ENCODE data around the gene INO80D. TPM values are rescaled to one million over a fixed set of nuclear protein-coding genes. Genes with fewer than 3 reads are reported as not detected.
"Not testable (repeated sequence)": the region's sequence is repeated elsewhere in the genome, so short reads cannot be mapped to it uniquely, and the experiment has no call there.

The INO80D gene
- total RNA-seq, 2 experiments from 2014 or later, result 45.3 to 48.9 TPM

DNA sequence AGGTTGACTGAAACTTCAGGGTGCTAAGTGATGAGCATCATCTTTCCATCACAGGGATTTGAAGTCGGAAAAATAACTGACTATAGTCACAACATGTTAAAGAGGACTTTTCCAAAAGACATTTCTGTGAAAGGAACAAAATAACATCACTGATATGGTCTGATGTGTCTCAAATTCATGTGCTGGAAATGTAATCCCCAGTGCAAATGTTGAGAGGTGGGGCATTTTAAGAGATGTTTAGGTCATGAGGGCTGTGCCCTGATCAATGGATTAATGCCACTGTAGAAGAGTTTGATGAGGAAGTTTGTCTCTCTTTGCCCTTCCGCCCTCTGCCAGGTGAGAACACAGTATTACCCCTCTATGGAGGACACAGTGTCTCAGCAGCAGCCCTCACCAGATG is 95.9 kb downstream of the INO80D start:
- Mint-ChIP-seq H3K27ac (no peak overlapping the region), H3K4me3 (no peak overlapping the region), H3K36me3 (ENCODE audit: low read depth) (peaks cover 29% of the 10 kb centered on the region), H3K27me3 (no peaks in the 10 kb centered on the region), H3K4me1 (ENCODE audit: low read depth) (no peaks in the 10 kb centered on the region), H3K9me3 (no peaks in the 10 kb centered on the region)
- H3K4me1 ChIP-seq (ENCODE audit: insufficient read depth, low read length), result no peaks in the 10 kb centered on the region
- ChIA-PET POLR2A (no interaction called here), CTCF (no interaction called here)
- no peak for DNase-seq
- no peak for ATAC-seq (ENCODE audit: poor library complexity)
- H3K27ac ChIP-seq (ENCODE audit: low read depth in 1 of 2, low read length in 2 of 2), result no peak overlapping the region
- H3K36me3 ChIP-seq (ENCODE audit: insufficient read depth, low read length), result peaks cover 10% of the 10 kb centered on the region
- TF ChIP-seq, protein P1, sequence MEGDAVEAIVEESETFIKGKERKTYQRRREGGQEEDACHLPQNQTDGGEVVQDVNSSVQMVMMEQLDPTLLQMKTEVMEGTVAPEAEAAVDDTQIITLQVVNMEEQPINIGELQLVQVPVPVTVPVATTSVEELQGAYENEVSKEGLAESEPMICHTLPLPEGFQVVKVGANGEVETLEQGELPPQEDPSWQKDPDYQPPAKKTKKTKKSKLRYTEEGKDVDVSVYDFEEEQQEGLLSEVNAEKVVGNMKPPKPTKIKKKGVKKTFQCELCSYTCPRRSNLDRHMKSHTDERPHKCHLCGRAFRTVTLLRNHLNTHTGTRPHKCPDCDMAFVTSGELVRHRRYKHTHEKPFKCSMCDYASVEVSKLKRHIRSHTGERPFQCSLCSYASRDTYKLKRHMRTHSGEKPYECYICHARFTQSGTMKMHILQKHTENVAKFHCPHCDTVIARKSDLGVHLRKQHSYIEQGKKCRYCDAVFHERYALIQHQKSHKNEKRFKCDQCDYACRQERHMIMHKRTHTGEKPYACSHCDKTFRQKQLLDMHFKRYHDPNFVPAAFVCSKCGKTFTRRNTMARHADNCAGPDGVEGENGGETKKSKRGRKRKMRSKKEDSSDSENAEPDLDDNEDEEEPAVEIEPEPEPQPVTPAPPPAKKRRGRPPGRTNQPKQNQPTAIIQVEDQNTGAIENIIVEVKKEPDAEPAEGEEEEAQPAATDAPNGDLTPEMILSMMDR (IDR thresholded peaks at IDR 0.05), result no peak
- H3K27me3 ChIP-seq (ENCODE audit: control insufficient read depth in 1 of 2, insufficient read depth in 2 of 2, low read length in 2 of 2), result no peaks in the 10 kb centered on the region
- no peak overlapping the region for H3K4me3 ChIP-seq (ENCODE audit: low read length)
- no peaks in the 10 kb centered on the region for H3K9me3 ChIP-seq (ENCODE audit: control insufficient read depth in 1 of 2, insufficient read depth in 1 of 2, low read length in 2 of 2)
- intact Hi-C loops (cut with DNase I, micrococcal nuclease), result no loop called here

DNA sequence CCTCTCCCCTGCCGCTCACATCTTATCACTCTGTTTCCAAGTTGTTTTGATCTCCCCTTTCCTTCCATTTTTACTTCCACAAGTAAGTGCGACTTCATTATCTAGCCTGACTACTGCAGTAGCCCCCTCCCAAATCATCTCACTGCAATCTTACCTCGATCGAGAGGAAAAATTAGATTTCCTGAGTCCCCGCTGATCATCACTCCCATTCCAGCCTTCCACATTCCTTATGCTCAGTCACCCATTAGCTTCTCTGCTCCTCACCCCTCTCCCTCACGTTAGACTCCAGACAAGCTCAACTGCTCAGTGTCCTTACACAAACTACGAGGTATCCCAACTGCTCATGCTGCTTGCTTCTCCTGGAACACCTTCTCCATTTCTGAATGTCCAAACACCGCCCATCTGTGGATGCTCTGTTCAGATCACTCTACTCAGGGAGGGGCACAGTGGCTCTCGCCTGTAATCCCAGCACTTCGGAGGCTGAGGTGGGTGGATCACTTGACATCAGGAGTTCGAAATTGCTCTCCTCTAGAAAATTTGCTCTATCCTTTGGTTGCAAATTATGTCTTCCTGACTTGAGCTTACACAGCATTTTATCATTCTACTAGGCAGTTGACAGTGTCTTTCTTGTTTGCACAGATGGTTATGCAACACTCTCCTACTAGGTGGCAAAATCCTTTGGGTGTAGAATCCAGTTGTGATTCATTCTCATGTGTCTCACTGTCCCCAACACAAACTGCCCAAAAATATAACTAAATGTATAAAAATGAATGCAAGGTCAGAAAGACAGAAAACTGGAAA is 96.5 kb downstream of the INO80D start:
- Mint-ChIP-seq H3K9me3 (no peaks in the 10 kb centered on the region), H3K27ac (no peak overlapping the region), H3K4me1 (ENCODE audit: low read depth) (no peaks in the 10 kb centered on the region), H3K36me3 (ENCODE audit: low read depth) (peaks cover 23% of the 10 kb centered on the region), H3K27me3 (no peaks in the 10 kb centered on the region), H3K4me3 (no peak overlapping the region)
- TF ChIP-seq, protein P1 (IDR thresholded peaks at IDR 0.05), result no peak
- no peaks in the 10 kb centered on the region for H3K4me1 ChIP-seq (ENCODE audit: insufficient read depth, low read length)
- no peak overlapping the region for H3K4me3 ChIP-seq (ENCODE audit: low read length)
- ATAC-seq (ENCODE audit: poor library complexity) (no peak), DNase-seq (no peak)
- H3K27me3 ChIP-seq (ENCODE audit: control insufficient read depth in 1 of 2, insufficient read depth in 2 of 2, low read length in 2 of 2), result no peaks in the 10 kb centered on the region
- H3K36me3 ChIP-seq (ENCODE audit: insufficient read depth, low read length), result peaks cover 9% of the 10 kb centered on the region
- POLR2A ChIA-PET, result no interaction called here
- no peak overlapping the region for H3K27ac ChIP-seq (ENCODE audit: low read depth in 1 of 2, low read length in 2 of 2)
- intact Hi-C loops (cut with DNase I, micrococcal nuclease), result no loop called here
- CTCF ChIA-PET, result interaction anchor here (0.9 kb wide), 1 partner anchor 107 kb away, joined by 4 read pairs; no protein-coding TSS in a partner anchor
- H3K9me3 ChIP-seq (ENCODE audit: control insufficient read depth in 1 of 2, insufficient read depth in 1 of 2, low read length in 2 of 2), result no peaks in the 10 kb centered on the region

DNA sequence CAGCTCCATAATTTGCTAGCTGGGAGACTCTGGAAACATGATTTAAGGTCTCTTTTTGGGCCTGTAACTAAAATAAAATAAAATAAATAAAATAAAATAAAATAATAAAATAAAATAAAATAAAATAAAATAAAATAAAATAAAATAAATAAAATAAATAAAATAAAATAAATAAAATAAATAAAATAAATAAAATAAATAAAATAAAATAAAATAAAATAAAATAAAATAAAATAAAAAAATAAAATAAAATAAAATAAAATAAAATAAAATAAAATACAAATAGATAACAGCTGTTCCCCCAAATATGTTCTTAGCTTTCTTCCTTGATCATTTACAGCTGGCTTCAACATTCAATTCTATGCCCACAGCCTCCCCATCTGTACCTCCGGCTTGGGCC is 97.3 kb downstream of the INO80D start:
- H3K36me3 ChIP-seq (ENCODE audit: insufficient read depth, low read length); H3K4me1 ChIP-seq (ENCODE audit: insufficient read depth, low read length); H3K27me3 Mint-ChIP-seq; ATAC-seq (ENCODE audit: poor library complexity); H3K27me3 ChIP-seq (ENCODE audit: control insufficient read depth in 1 of 2, insufficient read depth in 2 of 2, low read length in 2 of 2); H3K4me3 ChIP-seq (ENCODE audit: low read length); H3K9me3 Mint-ChIP-seq; POLR2A ChIA-PET; intact Hi-C loops (cut with DNase I, micrococcal nuclease); H3K27ac ChIP-seq (ENCODE audit: low read depth in 1 of 2, low read length in 2 of 2); H3K9me3 ChIP-seq (ENCODE audit: control insufficient read depth in 1 of 2, insufficient read depth in 1 of 2, low read length in 2 of 2); DNase-seq; H3K4me1 Mint-ChIP-seq (ENCODE audit: low read depth); H3K27ac Mint-ChIP-seq; H3K4me3 Mint-ChIP-seq: not testable (repeated sequence)
- peaks cover 15% of the 10 kb centered on the region for H3K36me3 Mint-ChIP-seq (ENCODE audit: low read depth)
- CTCF ChIA-PET, result interaction anchor here (0.9 kb wide), 1 partner anchor 108 kb away, joined by 4 read pairs; no protein-coding TSS in a partner anchor

DNA sequence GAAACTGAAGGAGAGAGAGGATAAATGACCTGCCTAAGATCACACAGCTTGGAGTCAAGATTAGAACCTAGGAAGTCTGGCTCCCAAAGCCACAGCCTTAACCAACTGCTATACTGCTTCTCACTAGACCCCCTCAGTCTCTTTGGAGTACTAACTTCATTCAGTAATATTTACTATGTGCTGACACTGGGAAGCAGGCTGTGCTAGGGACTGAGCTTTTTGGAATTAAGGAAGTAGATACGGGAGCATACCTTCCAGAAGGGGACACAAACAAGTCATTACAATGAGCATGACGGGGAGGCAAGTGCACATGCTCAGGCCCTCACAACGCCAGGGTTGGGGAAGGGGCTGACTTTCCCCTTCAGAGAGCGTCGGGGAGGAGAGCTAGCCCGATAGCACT is 97.7 kb downstream of the INO80D start:
- no peaks in the 10 kb centered on the region for H3K9me3 ChIP-seq (ENCODE audit: control insufficient read depth in 1 of 2, insufficient read depth in 1 of 2, low read length in 2 of 2)
- Mint-ChIP-seq H3K27ac (no peak overlapping the region), H3K4me3 (no peak overlapping the region), H3K36me3 (ENCODE audit: low read depth) (peaks cover 11% of the 10 kb centered on the region), H3K4me1 (ENCODE audit: low read depth) (no peaks in the 10 kb centered on the region), H3K9me3 (no peaks in the 10 kb centered on the region), H3K27me3 (no peaks in the 10 kb centered on the region)
- ChIA-PET POLR2A (no interaction called here), CTCF (no interaction called here)
- no peak overlapping the region for H3K27ac ChIP-seq (ENCODE audit: low read depth in 1 of 2, low read length in 2 of 2)
- ATAC-seq (ENCODE audit: poor library complexity) (no peak), DNase-seq (no peak)
- TF ChIP-seq, protein P1 (IDR thresholded peaks at IDR 0.05), result no peak
- no peaks in the 10 kb centered on the region for H3K27me3 ChIP-seq (ENCODE audit: control insufficient read depth in 1 of 2, insufficient read depth in 2 of 2, low read length in 2 of 2)
- H3K36me3 ChIP-seq (ENCODE audit: insufficient read depth, low read length), result peaks cover 5% of the 10 kb centered on the region
- intact Hi-C loops (cut with DNase I, micrococcal nuclease), result no loop called here
- no peak overlapping the region for H3K4me3 ChIP-seq (ENCODE audit: low read length)
- no peaks in the 10 kb centered on the region for H3K4me1 ChIP-seq (ENCODE audit: insufficient read depth, low read length)

DNA sequence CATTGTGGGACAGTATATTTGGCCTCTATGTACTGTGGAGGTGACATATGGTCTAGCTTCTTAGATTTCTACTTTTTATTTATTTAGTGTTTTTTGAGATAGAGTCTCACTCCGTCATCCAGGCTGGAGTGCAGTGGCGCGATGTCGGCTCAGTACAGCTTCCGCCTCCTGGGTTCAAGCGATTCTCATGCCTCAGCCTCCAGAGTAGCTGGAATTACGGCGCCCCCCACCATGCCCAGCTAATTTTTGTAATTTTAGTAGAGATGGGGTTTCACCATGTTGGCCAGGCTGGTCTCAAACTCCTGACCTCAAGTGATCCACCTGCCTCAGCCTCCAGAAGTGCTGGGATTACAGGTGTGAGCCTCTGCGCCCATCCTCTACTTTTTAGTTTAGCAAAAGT is 99.6 kb downstream of the INO80D start:
- H3K27me3 ChIP-seq (ENCODE audit: control insufficient read depth in 1 of 2, insufficient read depth in 2 of 2, low read length in 2 of 2); ATAC-seq (ENCODE audit: poor library complexity); H3K9me3 ChIP-seq (ENCODE audit: control insufficient read depth in 1 of 2, insufficient read depth in 1 of 2, low read length in 2 of 2); intact Hi-C loops (cut with DNase I, micrococcal nuclease); H3K27me3 Mint-ChIP-seq; H3K27ac ChIP-seq (ENCODE audit: low read depth in 1 of 2, low read length in 2 of 2); H3K36me3 Mint-ChIP-seq (ENCODE audit: low read depth); H3K36me3 ChIP-seq (ENCODE audit: insufficient read depth, low read length); H3K9me3 Mint-ChIP-seq; CTCF ChIA-PET; H3K4me3 Mint-ChIP-seq; DNase-seq; H3K4me3 ChIP-seq (ENCODE audit: low read length); H3K4me1 Mint-ChIP-seq (ENCODE audit: low read depth); H3K27ac Mint-ChIP-seq; POLR2A ChIA-PET; H3K4me1 ChIP-seq (ENCODE audit: insufficient read depth, low read length): not testable (repeated sequence)
